ELR (cell line): ENCODE results near the gene TRIM29.

Source experiments
- DNase-seq: peaks from one replicate; pipeline ENCODE4 v3.0.0-alpha.2; 2015; ENCODE audit warnings: low read depth

TRIM29 gene

GRCh38 chr11:120061761-120062560 is 76.0 kb downstream of the TRIM29 start:
- no peak for DNase-seq
